B cell (primary cell): Measurements from ENCODE around the gene CSNK2B.

Experiments used
- CTCF ChIP-seq: fragments of 200-600 bp; IDR thresholded peaks from one replicate; pipeline ENCODE4 v1.8.0; 2022; ENCODE audit warnings: antibody characterized with exemption, mild to moderate bottlenecking
- EZH2 ChIP-seq: IDR thresholded peaks from 2 replicates; pipeline ENCODE4 v1.6.1; 2012; ENCODE audit warnings: borderline replicate concordance, low read depth, mild to moderate bottlenecking, moderate library complexity, low read length; ENCODE audit not compliant: insufficient read depth, poor library complexity, severe bottlenecking

GRCh38 chr6:31715022-31715958, 49.4 kb downstream of the CSNK2B start, which contains the start of gene LY6G6D:
- TF ChIP-seq CTCF: no peak
- no peak for TF ChIP-seq EZH2
